Activated CD8-positive, alpha-beta memory T cell treated with anti-CD3 and anti-CD28 coated beads, Interleukin-2, amount 50 U/mL, for 4 hours (primary cell): ENCODE measurements around the gene ZNF648.
"Not testable (repeated sequence)": the region's sequence is repeated elsewhere in the genome, so short reads cannot be mapped to it uniquely, and the experiment has no call there.

Experiments used
- DNase-seq: peaks from one replicate; pipeline ENCODE4 v3.0.0-alpha.2; 2020

The ZNF648 gene

DNA sequence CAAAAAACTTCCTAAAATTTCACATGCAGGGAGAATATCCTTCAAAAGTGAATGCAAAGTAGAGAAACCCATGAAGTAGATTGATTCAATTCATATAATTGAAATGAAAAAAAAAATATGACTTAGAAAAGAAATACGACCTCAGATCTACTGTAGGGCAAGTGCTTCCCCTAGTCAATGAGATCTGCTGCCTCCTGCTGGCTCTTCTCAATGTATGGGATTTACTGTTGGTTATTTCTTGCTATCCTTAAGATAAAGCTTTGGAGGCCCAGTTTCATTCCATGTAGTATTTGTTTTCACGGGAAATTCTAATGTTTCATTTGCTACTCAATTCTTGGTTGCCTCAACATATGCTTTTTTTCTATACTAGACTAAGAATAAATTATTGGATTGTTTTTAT is 46.2 kb downstream of the ZNF648 start:
- no peak for DNase-seq

DNA sequence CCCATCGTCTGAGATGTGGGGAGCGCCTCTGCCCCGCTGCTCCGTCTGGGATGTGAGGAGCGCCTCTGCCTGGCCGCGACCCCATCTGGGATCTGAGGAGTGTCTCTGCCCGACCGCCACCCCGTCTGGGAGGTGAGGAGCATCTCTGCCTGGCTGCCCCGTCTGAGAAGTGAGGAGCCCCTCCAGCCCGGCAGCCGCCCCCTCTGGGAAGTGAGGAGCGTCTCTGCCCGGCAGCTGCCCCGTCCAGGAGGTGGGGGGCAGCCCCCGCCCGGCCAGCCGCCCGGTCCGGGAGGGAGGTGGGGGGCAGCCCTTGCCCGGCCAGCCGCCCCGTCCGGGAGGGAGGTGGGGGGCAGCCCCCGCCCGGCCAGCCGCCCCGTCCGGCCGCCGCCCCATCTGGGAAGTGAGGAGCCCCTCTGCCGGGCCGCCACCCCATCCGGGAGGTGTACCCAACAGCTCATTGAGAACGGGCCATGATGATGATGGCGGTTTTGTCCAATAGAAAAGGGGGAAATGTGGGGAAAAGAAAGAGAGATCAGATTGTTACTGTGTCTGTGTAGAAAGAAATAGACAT is 50.6 kb downstream of the ZNF648 start:
- DNase-seq: not testable (repeated sequence)

DNA sequence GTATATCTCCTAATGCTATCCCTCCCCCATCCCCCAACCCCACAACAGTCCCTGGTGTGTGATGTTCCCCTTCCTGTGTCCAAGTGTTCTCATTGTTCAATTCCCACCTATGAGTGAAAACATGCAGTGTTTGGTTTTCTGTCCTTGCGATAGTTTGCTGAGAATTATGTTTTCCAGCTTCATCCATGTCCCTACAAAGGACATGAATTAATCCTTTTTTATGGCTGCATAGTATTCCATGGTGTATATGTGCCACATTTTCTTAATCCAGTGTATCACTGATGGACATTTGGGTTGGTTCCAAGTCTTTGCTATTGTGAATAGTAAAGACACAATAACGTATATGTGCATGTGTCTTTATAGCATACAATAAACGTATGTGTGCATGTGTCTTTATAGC is 56.1 kb downstream of the ZNF648 start:
- not testable (repeated sequence) for DNase-seq

DNA sequence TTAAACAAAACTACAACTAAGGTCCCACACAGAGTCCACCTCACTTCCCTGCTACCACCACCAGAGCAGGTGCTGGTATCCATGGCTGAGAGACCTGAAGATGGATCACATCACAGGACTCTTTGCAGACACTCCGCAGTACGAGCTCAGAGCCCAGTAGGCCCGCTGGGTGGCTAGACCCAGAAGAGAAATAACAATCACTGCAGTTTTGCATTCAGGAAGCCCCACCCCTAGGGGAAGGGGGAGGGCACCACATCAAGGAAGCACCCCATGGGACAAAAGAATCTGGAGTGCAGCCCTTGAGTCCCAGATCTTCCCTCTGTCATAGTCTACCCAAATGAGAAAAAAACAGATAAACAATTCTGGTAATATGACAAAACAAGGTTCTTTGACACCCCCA is 56.9 kb downstream of the ZNF648 start:
- no peak for DNase-seq
